Esophagus squamous epithelium (tissue), 5 donors: Measurements from ENCODE around the gene DIRAS1. TPM values are rescaled to one million over a fixed set of nuclear protein-coding genes. Genes with fewer than 3 reads are reported as not detected.

Experiments used
- DNase-seq: peaks from one replicate; lab custom pipeline; 2025; lab: John Stamatoyannopoulos, UW
- H3K27ac ChIP-seq, 4 donors: fragments of 200-600 bp; sonication (generic); one replicate each; pipeline ENCODE4 v1.5.1; 2016 to 2019; ENCODE audit warnings: mild to moderate bottlenecking in 1 of 4
- H3K27me3 ChIP-seq, 4 donors: fragments of 200-600 bp; sonication (generic); 1 replicate in 3 of 4; 2 replicates in 1 of 4; pipeline versions ENCODE4 v1.5.1 to v1.6.0; 2017 to 2021; ENCODE audit warnings: antibody characterized with exemption in 1 of 4
- H3K36me3 ChIP-seq, 3 donors: fragments of 200-600 bp; sonication (generic); one replicate each; pipeline ENCODE4 v1.5.1; 2016 to 2019
- H3K4me1 ChIP-seq, 3 donors: fragments of 200-600 bp; sonication (generic); one replicate each; pipeline ENCODE4 v1.5.1; 2017 to 2019
- H3K4me3 ChIP-seq, 4 donors: fragments of 200-600 bp; sonication (generic); 1 replicate in 3 of 4; 2 replicates in 1 of 4; pipeline ENCODE4 v1.5.1; 2016 to 2019; ENCODE audit warnings: mild to moderate bottlenecking in 2 of 4, moderate library complexity in 1 of 4
- H3K9me3 ChIP-seq, 3 donors: fragments of 200-600 bp; sonication (generic); one replicate each; pipeline ENCODE4 v1.5.1; 2016 to 2019
- CTCF ChIP-seq, 6 experiments: fragments of 450-650 bp in 4 of 6; fragments of 200-600 bp in 2 of 6; sonication (generic) in 2 of 6; IDR thresholded peaks; one replicate each; pipeline ENCODE4 v1.5.1; 2016 to 2019; ENCODE audit warnings: antibody characterized with exemption in 6 of 6, mild to moderate bottlenecking in 4 of 6, moderate library complexity in 4 of 6
- POLR2A ChIP-seq, 4 donors: fragments of 450-650 bp; IDR thresholded peaks; one replicate each; pipeline ENCODE4 v1.6.1; 2017; ENCODE audit warnings: antibody characterized with exemption in 4 of 4, mild to moderate bottlenecking in 4 of 4, moderate library complexity in 3 of 4
- WGBS, 2 donors: methylation state at CpG; one replicate each; pipeline ENCODE4 v1.1.5; 2018; 5-methylcytosine and 5-hydroxymethylcytosine counted together
- intact Hi-C: fragments of 100-400 bp; cut with DNase I; formaldehyde crosslinking; loops from one replicate; pipeline ENCODE4 v1.15.0; 2022
- total RNA-seq, 4 donors: library from RNA; depleted of rRNA; stranded (reverse); fragments of >200 nt; gene quantifications; one replicate each; pipeline ENCODE4 v1.1.0, GENCODE V29; 2016
- donor health status: DM: yes; HTN: yes; CAD: no.

The DIRAS1 gene
- total RNA-seq, 4 donors from 2014 or later = 0.61 to 2.2 (median 1.4) TPM

- intact Hi-C loops = no loop called here
- no peaks in the 10 kb centered on the region for H3K9me3 ChIP-seq
- no peak overlapping the region for H3K4me3 ChIP-seq
- peaks cover 0 to 21% (median 10%) of the 10 kb centered on the region in 3 donors for H3K4me1 ChIP-seq
- no peak for DNase-seq
- no peak for TF ChIP-seq POLR2A (IDR thresholded peaks at IDR 0.05)
- TF ChIP-seq CTCF (IDR thresholded peaks at IDR 0.05) = no peak
- no peak overlapping the region for H3K27ac ChIP-seq
- H3K36me3 ChIP-seq = no peaks in the 10 kb centered on the region
- peaks cover 0 to 9% (median 0%) of the 10 kb centered on the region in 4 donors for H3K27me3 ChIP-seq
- 74% methylated on average over 8 of the region's 8 CpGs for WGBS, 2 donors
These were observed 21.9 kb upstream of the DIRAS1 start for GRCh38 chr19:2743099-2743498.

GRCh38 chr19:2740314-2740656 is 19.1 kb upstream of the DIRAS1 start:
- intact Hi-C loops = no loop called here
- Histone ChIP-seq H3K4me1 (peaks cover 0 to 23% (median 10%) of the 10 kb centered on the region in 3 donors), H3K27ac (no peak overlapping the region), H3K4me3 (peak overlapping the region in 3 of 4 donors; percentile 70 to 93 (median 80)), H3K36me3 (peaks cover 0 to 19% (median 6%) of the 10 kb centered on the region in 3 donors), H3K9me3 (no peaks in the 10 kb centered on the region), H3K27me3 (peaks cover 0 to 9% (median 0%) of the 10 kb centered on the region in 4 donors)
- WGBS, 2 donors = 56 to 71% methylated on average over 8 to 10 of the region's 13 CpGs
- no peak for DNase-seq
- no peak for TF ChIP-seq POLR2A (IDR thresholded peaks at IDR 0.05)
- no peak for TF ChIP-seq CTCF (IDR thresholded peaks at IDR 0.05)

GRCh38 chr19:2739602-2740313 is 18.6 kb upstream of the DIRAS1 start, which contains the start of gene SLC39A3:
Gene SLC39A3, minus strand, starts transcription at chr19:2740017. Its CDS starts 2,760 bp downstream, at chr19:2737257.
- Histone ChIP-seq H3K36me3 (peaks cover 0 to 24% (median 6%) of the 10 kb centered on the region in 3 donors), H3K4me1 (peaks cover 0 to 23% (median 10%) of the 10 kb centered on the region in 3 donors), H3K4me3 (peak within 1 kb of the TSS; percentile 70 to 99 (median 86)), H3K27me3 (peaks cover 0 to 9% (median 0%) of the 10 kb centered on the region in 4 donors), H3K9me3 (no peaks in the 10 kb centered on the region), H3K27ac (peak within 1 kb of the TSS; percentile 59 to 78 (median 70))
- peak; percentile 89 for DNase-seq
- intact Hi-C loops = no loop called here
- 0% methylated on average over 2 to 19 of the region's 64 CpGs for WGBS, 2 donors
- TF ChIP-seq POLR2A (IDR thresholded peaks at IDR 0.05) = peak in 2 of 4 donors; percentile 36 to 44
- peak in 4 of 6 experiments; percentile 25 to 51 (median 33) for TF ChIP-seq CTCF (IDR thresholded peaks at IDR 0.05)

- Histone ChIP-seq H3K4me3 (no peak overlapping the region), H3K4me1 (peaks cover 0 to 35% (median 10%) of the 10 kb centered on the region in 3 donors), H3K27ac (no peak overlapping the region), H3K9me3 (no peaks in the 10 kb centered on the region), H3K36me3 (peaks cover 0 to 49% (median 6%) of the 10 kb centered on the region in 3 donors), H3K27me3 (peaks cover 0 to 9% (median 0%) of the 10 kb centered on the region in 4 donors)
- WGBS, 2 donors = 89 to 91% methylated on average over 6 to 15 of the region's 15 CpGs
- TF ChIP-seq CTCF (IDR thresholded peaks at IDR 0.05) = no peak
- TF ChIP-seq POLR2A (IDR thresholded peaks at IDR 0.05) = no peak
- no peak for DNase-seq
- intact Hi-C loops = no loop called here
These were observed 15.5 kb upstream of the DIRAS1 start for GRCh38 chr19:2736550-2737190.

- 94 to 100% methylated on average over 2 to 5 of the region's 12 CpGs for WGBS, 2 donors
- intact Hi-C loops = no loop called here
- Histone ChIP-seq H3K4me1 (peaks cover 0 to 33% (median 10%) of the 10 kb centered on the region in 3 donors), H3K36me3 (peaks cover 0 to 51% (median 6%) of the 10 kb centered on the region in 3 donors), H3K4me3 (no peak overlapping the region), H3K27ac (no peak overlapping the region), H3K27me3 (no peaks in the 10 kb centered on the region), H3K9me3 (no peaks in the 10 kb centered on the region)
- DNase-seq = no peak
- TF ChIP-seq CTCF (IDR thresholded peaks at IDR 0.05) (no peak), POLR2A (IDR thresholded peaks at IDR 0.05) (no peak)
These were observed 14.2 kb upstream of the DIRAS1 start for GRCh38 chr19:2735374-2735773.
